ENCODE data around the gene MAD1L1. TPM values are rescaled to one million over a fixed set of nuclear protein-coding genes. Genes with fewer than 3 reads are reported as not detected.

MAD1L1 gene
- total and polyA plus RNA-seq, 2 of the 8 experiments (the other 6 are each of a cell fraction or from before 2014, with no cell fraction given): 40.4 to 44.6 TPM

GRCh38 chr7:2132243-2132642 lies 100.5 kb downstream of the MAD1L1 start (continued):
- TF ChIP-seq RNF2 (IDR thresholded peaks at IDR 0.05; ENCODE audit: borderline replicate concordance, low read depth, low read length, missing control alignments, poor library complexity, severe bottlenecking) (no peak), SUZ12 (IDR thresholded peaks at IDR 0.05; ENCODE audit: low read length) (no peak), ZNF274 (IDR thresholded peaks at IDR 0.05; ENCODE audit: borderline replicate concordance, extremely low read depth, low read length) (no peak)
